ENCODE measurements around the gene ZMYM4.

The ZMYM4 gene

GRCh38 chr1:35294809-35295208 lies 26.3 kb downstream of the ZMYM4 start:
- no peak for TF ChIP-seq CTCF (IDR thresholded peaks at IDR 0.05; ENCODE audit: extremely low read depth, insufficient read depth, missing control alignments)
- in situ Hi-C loops (cut with MboI; ENCODE audit: low pct_unique_long_range_greater_than_20kb, low sequenced_read_pairs, unreplicated experiment): loop anchor here (10.0 kb wide), 1 partner anchor 90 kb away; no protein-coding TSS in a partner anchor
- DNase-seq (ENCODE audit: low spot score): no peak

GRCh38 chr1:35297886-35298285 lies 29.4 kb downstream of the ZMYM4 start:
- in situ Hi-C loops (cut with MboI; ENCODE audit: low pct_unique_long_range_greater_than_20kb, low sequenced_read_pairs, unreplicated experiment): loop anchor here (10.0 kb wide), 1 partner anchor 93 kb away; no protein-coding TSS in a partner anchor
- DNase-seq (ENCODE audit: low spot score): no peak
- TF ChIP-seq CTCF (IDR thresholded peaks at IDR 0.05; ENCODE audit: extremely low read depth, insufficient read depth, missing control alignments): no peak

- peak; percentile 47 for DNase-seq (ENCODE audit: low spot score)
- TF ChIP-seq CTCF (IDR thresholded peaks at IDR 0.05; ENCODE audit: extremely low read depth, insufficient read depth, missing control alignments): peak; percentile 55
- in situ Hi-C loops (cut with MboI; ENCODE audit: low pct_unique_long_range_greater_than_20kb, low sequenced_read_pairs, unreplicated experiment): loop anchor here (10.0 kb wide), 1 partner anchor 94 kb away; no protein-coding TSS in a partner anchor
Observed at GRCh38 chr1:35298464-35298863, 30.0 kb downstream of the ZMYM4 start.

- DNase-seq (ENCODE audit: low spot score): no peak
- no peak for TF ChIP-seq CTCF (IDR thresholded peaks at IDR 0.05; ENCODE audit: extremely low read depth, insufficient read depth, missing control alignments)
- in situ Hi-C loops (cut with MboI; ENCODE audit: low pct_unique_long_range_greater_than_20kb, low sequenced_read_pairs, unreplicated experiment): no loop called here
Observed at GRCh38 chr1:35300376-35300775, 31.9 kb downstream of the ZMYM4 start.

- TF ChIP-seq CTCF (IDR thresholded peaks at IDR 0.05; ENCODE audit: extremely low read depth, insufficient read depth, missing control alignments): no peak
Observed at GRCh38 chr1:35301674-35302392, 33.3 kb downstream of the ZMYM4 start.

GRCh38 chr1:35305383-35305782 lies 36.9 kb downstream of the ZMYM4 start:
- DNase-seq (ENCODE audit: low spot score): no peak
- in situ Hi-C loops (cut with MboI; ENCODE audit: low pct_unique_long_range_greater_than_20kb, low sequenced_read_pairs, unreplicated experiment): no loop called here
- TF ChIP-seq CTCF (IDR thresholded peaks at IDR 0.05; ENCODE audit: extremely low read depth, insufficient read depth, missing control alignments): no peak

More at GRCh38 chr1:35301674-35302392, 33.3 kb downstream of the ZMYM4 start:
- DNase-seq (ENCODE audit: low spot score): no peak
- in situ Hi-C loops (cut with MboI; ENCODE audit: low pct_unique_long_range_greater_than_20kb, low sequenced_read_pairs, unreplicated experiment): no loop called here

All from GM13977 (cell line).